NCI-H2227 treated with DMSO at 0.1 percent for 48 hours (cell line): ENCODE results near the gene DNAJC30.

ENCODE experiments used
- DNase-seq: peaks from one replicate; lab custom pipeline; 2025; lab: John Stamatoyannopoulos, UW

The DNAJC30 gene

DNA sequence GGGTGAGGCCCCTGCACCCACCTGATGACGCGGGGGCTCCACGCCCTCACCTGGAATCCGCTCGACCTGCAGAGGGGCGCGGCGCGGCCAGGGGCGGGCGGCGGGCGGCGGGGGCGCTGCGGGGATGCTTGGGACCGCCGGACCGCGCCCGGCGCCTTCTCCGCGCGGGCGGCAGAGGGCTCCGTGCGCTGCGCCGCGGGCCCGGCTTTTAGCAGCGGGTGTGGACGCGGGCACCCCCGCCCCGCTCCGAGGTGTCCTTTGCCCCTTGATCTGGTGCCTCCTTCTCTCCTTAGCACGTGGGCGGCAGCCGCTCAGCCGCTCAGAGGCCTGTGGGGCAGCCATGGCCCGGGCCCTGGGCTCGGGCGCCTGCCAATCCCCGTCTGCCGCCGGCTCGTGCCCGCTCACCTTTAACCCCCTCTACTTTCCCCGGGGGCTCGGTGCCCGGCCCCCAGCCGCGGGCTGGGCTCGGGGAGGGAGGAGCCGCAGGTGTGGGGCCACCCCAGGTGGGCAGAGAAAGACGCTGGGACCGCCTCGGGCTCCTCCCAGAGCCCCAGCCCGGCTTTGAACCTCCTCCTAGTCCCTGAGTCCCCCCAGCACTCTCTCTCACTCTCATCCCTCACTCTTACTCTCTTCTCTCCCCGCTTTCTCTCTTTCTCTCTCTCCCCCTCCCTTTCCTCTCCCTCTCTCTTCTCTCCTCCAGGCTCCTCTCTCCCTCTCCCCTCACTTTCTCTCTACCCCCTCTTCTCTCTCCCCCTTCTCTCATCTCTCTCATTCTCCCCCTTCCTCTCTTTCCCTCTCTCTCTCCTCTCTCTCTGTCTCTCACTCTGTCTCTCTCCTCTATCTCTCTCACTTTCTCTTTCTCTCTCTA lies 35.3 kb downstream of the DNAJC30 start:
- DNase-seq, result no peak

DNA sequence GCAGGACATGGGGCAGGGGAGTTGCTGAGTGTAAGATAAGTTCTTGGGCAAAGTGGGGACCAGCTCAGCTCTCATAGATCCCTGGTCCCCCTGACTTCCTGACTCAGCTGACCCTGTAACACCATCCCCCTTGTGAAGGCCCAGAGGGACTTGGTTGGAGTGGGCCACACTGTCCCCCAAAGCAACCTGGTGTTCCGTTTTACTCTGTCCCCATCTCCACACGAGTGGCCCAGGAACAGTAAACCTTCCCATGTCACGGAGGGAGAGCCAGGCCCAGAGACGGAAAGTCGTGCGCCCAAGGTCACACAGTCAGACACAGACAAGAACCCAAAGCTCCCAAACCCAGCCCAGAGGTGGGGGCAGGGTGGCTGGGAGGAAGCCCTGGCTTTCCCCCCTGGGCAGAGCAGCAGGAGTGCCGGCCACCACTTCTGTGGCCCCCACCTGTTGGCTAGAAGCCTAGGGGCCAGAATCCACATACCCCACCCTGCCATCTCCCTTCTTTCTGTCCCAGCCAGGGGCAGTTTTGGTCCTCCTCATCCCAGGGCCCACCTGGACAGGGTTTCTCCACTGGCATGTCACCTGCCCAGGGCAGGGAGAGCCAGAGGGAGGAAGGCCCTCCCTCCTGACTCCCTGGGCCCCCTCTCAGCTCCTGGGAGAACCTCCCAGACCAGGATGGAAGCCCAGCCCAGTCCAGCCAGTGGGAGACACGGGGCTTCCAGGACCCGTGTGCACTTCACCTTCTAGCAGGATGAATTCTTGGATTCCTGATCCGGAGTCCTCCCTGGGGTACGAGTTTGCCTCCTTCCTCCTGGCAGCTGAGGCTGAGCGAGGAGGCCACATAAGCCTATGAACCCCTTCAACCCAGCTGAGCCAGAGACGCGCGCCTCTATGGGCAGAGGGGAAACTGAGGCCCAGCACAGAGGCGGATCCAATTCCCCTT lies 36.2 kb downstream of the DNAJC30 start:
- DNase-seq, result no peak

DNA sequence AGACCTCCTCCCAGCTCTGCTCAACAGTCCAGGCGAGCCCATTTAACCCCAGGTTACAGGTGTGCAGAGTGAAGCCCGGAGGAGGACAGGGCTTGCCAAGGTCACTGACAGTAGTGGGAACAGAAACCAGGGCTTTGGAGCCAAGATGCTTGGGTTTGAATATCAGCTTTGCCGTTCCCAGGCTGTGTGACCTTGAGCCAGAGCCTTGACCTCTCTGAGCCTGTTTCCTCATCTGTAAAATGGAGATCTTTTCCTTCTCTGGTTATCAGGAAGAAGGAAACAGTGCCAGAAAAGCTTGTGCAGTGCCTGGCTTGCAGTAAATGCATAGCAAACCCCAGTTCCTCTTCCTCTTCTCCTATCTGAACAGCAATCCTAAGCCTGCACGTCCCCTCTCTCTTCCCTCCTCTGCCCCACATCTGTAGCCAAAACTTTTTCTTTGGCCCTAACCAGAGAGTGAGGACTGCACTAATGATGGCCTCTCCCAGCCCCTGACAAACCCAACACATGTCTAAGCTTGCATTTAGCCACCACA lies 37.5 kb downstream of the DNAJC30 start:
- DNase-seq, result no peak

DNA sequence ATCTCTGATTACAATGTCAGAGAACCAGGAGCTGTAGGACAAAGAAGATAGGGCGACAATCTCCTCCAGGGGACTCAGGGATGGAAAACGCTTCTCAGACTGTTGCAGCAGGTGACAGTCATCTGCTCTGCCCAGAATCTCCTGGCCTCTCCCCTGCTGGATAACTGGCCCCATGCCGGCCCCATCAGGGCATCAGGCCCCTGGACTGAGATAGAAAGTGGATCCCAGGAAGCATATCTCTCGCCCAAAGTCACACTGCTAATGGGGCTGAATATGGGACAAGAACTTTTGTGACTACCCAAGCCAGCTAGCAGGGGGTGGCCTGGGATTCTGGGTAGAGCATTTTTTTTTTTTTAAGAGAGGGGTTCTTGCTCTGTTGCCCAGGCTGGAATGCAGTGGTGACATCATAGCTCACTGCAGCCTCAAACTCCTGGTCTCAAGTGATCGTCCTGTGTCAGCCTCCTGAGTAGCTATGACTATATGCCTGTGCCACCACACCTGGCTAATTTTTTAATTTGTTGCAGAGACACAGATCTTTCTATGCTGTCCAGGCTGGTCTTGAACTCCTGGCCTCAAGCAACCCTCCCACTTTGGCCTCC lies 38.5 kb downstream of the DNAJC30 start:
- no peak for DNase-seq

DNA sequence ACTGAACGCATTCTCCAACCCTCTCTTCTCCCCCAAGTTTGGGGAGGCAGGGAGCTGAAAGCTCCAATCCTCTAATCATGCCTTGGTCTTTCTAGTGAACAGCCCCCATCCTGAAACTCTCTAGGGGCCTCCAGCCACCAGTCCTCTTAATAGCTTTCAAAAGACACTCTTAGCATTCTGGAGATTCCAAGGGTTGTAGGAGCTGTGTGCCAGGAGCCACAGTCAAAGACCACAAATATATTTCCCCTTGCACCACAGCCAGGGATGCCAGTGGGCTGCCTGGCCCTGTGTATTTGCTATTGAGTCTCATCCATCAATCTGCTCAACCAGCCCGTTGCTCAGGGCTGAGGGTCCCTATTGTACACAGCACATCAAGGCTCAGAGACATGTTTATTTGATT lies 40.4 kb downstream of the DNAJC30 start:
- DNase-seq, result no peak

DNA sequence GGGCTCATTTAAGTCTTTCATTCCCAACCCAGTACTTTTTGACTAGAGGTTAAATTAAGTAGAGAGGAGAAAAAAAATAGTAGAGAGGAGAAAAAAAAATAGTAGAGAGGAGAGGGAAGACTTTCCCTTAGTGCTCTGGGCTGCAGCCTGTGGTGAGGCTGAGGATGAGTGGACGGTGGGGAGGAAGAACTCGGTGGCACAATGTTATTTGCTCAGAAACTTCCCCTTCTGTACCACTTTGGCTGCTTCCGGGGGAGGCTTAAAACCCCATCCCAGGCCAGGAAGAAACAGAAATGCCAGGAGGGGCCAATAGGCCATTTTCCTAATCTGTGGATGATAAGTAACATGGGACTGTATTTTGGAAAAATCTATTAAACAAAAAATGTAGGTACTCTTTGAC lies 44.3 kb downstream of the DNAJC30 start:
- no peak for DNase-seq

DNA sequence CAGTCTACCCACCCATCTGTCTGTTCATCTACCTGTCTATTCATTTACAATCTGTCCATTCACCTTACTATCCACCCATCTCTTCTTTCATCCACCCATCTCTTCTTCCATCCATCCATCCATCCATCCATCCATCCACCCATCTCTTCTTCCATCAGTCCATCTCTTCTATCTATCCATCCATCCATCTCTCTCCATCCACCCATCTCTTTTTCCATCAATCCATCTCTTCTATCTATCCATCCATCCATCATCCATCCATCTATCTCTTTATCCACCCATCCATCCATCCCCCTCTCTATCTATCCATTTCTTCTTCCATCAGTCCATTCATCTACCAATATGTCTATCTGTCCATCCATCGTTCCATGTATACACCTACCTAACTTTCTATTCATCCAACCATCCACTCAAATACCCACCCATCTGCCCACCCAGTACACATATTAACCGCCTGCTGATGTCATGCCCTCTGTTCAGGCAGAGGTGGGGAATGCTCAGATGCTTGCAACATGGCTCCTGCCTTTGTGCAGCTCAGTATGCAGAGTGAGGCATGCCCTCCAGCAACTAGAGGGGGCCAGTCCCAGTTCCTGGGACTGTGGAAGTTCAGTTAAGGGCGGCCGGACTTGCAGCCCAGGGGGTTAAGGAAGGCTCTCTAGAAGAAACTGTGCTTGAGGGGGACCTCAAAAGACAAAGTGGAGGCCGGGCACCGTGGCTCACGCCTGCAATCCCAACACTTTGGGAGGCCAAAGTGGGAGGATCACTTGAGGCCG lies 47.6 kb downstream of the DNAJC30 start:
- DNase-seq, result no peak

DNA sequence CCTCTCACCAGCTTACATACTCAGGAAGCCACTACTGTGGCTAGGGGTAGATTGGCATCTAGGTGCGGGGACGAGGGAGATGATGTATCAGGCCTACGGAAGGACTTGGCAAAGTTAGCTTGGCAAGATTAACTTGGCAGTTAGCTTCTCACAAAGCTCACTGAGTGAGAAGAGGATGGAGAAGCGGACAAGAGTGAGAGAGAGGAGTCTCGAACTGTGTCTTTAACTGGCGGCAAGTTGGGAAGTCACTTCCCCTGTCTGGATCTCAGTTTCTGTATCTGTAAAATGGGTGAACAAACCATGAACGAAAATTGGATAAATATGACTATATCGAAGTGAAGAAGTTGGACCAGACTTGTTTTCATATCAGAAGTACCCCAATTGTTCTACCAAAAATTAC lies 49.4 kb downstream of the DNAJC30 start:
- no peak for DNase-seq

DNA sequence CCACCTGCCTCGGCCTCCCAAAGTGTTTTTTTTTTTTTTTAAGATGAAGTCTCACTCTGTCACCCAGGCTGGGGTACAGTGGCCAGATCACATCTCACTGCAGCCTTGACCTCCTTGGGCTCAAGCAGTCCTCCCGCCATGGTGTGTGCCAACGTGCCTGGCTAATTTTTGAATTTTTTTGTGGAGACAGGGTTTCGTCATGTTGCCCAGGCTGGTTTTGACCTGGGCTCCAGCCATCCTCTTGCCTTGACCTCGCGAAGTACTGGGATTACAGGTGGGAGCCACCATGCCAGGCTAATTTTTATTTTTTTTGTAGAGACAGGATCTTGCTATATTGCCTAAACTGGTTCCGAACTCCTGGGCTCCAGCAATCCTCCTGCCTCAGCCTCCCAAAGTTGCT lies 49.9 kb downstream of the DNAJC30 start:
- no peak for DNase-seq

DNA sequence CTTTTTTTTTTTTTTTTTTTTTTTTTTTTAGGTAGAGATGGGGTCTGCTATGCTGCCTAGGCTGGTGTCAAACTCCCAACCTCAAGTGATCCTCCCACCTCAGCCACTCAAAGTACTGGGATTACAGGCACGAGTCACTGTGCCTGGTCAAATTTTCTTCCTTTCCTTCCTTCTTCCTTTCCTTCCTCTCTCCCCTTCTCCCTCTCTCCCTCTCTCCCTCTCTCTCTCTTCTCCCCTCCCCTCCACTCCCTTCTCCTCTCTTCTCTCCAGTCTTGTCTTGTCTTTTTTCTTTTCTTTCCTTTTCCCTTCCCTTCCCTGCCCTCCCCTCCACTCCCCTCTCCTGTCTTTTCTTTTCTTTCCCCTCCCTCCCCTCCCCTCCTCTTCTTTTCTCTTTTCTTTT lies 51.7 kb downstream of the DNAJC30 start:
- DNase-seq, result no peak
